GM23338 (cell line): ENCODE measurements around the gene SMAD1. TPM values are rescaled to one million over a fixed set of nuclear protein-coding genes. Genes with fewer than 3 reads are reported as not detected.

ENCODE experiments used
- ATAC-seq: fragments of 200-7000 bp; cut with Tn5 transposase; 3 replicates; pipeline ENCODE4 v1.9.1; 2020
- DNase-seq: peaks from one replicate; pipeline ENCODE4 v3.0.0-alpha.2; 2015; ENCODE audit warnings: low spot score
- H2AFZ ChIP-seq: fragments of 200-600 bp; sonication (generic); 2 replicates; pipeline ENCODE4 v1.8.0; 2016; ENCODE audit warnings: antibody characterized with exemption, mild to moderate bottlenecking, moderate library complexity
- H3F3A ChIP-seq: fragments of 200-600 bp; sonication (generic); replicated peaks from 2 replicates; pipeline ENCODE4 v1.8.0; 2017; ENCODE audit warnings: antibody characterized with exemption, mixed run types, low read depth
- H3K27ac ChIP-seq: fragments of 200-600 bp; sonication (generic); 2 replicates; pipeline ENCODE4 v1.6.1; 2016; ENCODE audit warnings: low read depth
- H3K27me3 ChIP-seq: fragments of 200-600 bp; sonication (generic); 2 replicates; pipeline ENCODE4 v1.8.0; 2016; ENCODE audit warnings: mild to moderate bottlenecking, mixed run types, moderate library complexity; ENCODE audit not compliant: insufficient read depth
- H3K36me3 ChIP-seq: fragments of 200-600 bp; sonication (generic); 2 replicates; pipeline ENCODE4 v1.8.0; 2016; ENCODE audit warnings: mild to moderate bottlenecking; ENCODE audit not compliant: insufficient read depth
- H3K4me1 ChIP-seq: fragments of 200-600 bp; sonication (generic); 2 replicates; pipeline ENCODE4 v1.8.0; 2016; ENCODE audit warnings: mild to moderate bottlenecking, moderate library complexity; ENCODE audit not compliant: insufficient read depth
- H3K4me2 ChIP-seq: fragments of 200-600 bp; sonication (generic); 2 replicates; pipeline ENCODE4 v1.7.1; 2017; ENCODE audit warnings: mixed run types
- H3K4me3 ChIP-seq: fragments of 200-600 bp; sonication (generic); 2 replicates; pipeline ENCODE4 v1.6.1; 2016; ENCODE audit warnings: mixed run types
- H3K79me2 ChIP-seq: fragments of 200-600 bp; sonication (generic); replicated peaks from 2 replicates; pipeline ENCODE4 v1.8.0; 2017; ENCODE audit warnings: mild to moderate bottlenecking; ENCODE audit not compliant: insufficient read depth
- H3K9me2 ChIP-seq: fragments of 200-600 bp; sonication (generic); 2 replicates; pipeline ENCODE4 v1.8.0; 2017; ENCODE audit not compliant: insufficient read depth
- H4K20me1 ChIP-seq: fragments of 200-600 bp; sonication (generic); replicated peaks from 2 replicates; pipeline ENCODE4 v1.8.0; 2017; ENCODE audit warnings: mild to moderate bottlenecking; ENCODE audit not compliant: insufficient read depth
- H3K27ac Mint-ChIP-seq: 2 replicates; pipeline ENCODE4 v1.8.0; 2020; ENCODE audit warnings: inconsistent platforms, mild to moderate bottlenecking, moderate library complexity, mixed read lengths
- H3K27me3 Mint-ChIP-seq: 3 replicates; pipeline ENCODE4 v1.8.0; 2022; ENCODE audit warnings: low read depth, mild to moderate bottlenecking, moderate library complexity, mixed read lengths, inconsistent platforms; ENCODE audit not compliant: insufficient read depth, poor library complexity
- H3K36me3 Mint-ChIP-seq: 3 replicates; pipeline ENCODE4 v1.8.0; 2021; ENCODE audit warnings: low read depth, mild to moderate bottlenecking, inconsistent platforms, moderate library complexity, mixed read lengths
- H3K4me1 Mint-ChIP-seq: 3 replicates; pipeline ENCODE4 v1.8.0; 2020; ENCODE audit warnings: mild to moderate bottlenecking, inconsistent platforms, mixed read lengths
- H3K4me3 Mint-ChIP-seq: 3 replicates; pipeline ENCODE4 v1.8.0; 2021; ENCODE audit warnings: moderate library complexity, mild to moderate bottlenecking, inconsistent platforms, mixed read lengths
- H3K9me3 Mint-ChIP-seq: 3 replicates; pipeline ENCODE4 v1.8.0; 2020; ENCODE audit warnings: moderate library complexity, mild to moderate bottlenecking, inconsistent platforms, mixed read lengths
- CREB1 ChIP-seq: fragments of 250-450 bp; sonication (Bioruptor Pico); IDR thresholded peaks from 2 replicates; pipeline ENCODE4 v1.5.0; 2020; ENCODE audit warnings: low read depth, mild to moderate bottlenecking, moderate library complexity
- NANOG ChIP-seq: IDR thresholded peaks from 2 replicates; pipeline ENCODE4 v1.6.1; 2016; ENCODE audit warnings: antibody characterized with exemption, borderline replicate concordance
- POLR2AphosphoS5 ChIP-seq: IDR thresholded peaks from 2 replicates; pipeline ENCODE4 v1.6.1; 2016; ENCODE audit warnings: antibody characterized with exemption, low read depth
- REST ChIP-seq: IDR thresholded peaks from one replicate; pipeline ENCODE4 v1.6.1; 2018; ENCODE audit warnings: antibody characterized with exemption; ENCODE audit not compliant: unreplicated experiment
- STAT1 ChIP-seq: IDR thresholded peaks from one replicate; pipeline ENCODE4 v1.6.1; 2016; ENCODE audit warnings: antibody characterized with exemption; ENCODE audit not compliant: unreplicated experiment
- ZNF114 ChIP-seq: fragments of 250-450 bp; sonication (Bioruptor Pico); IDR thresholded peaks from 2 replicates; pipeline ENCODE4 v1.5.0; 2020; ENCODE audit warnings: mild to moderate bottlenecking, moderate library complexity
- ZNF331 ChIP-seq: fragments of 250-450 bp; sonication (Bioruptor Pico); IDR thresholded peaks from 2 replicates; pipeline ENCODE4 v1.5.0; 2020; ENCODE audit warnings: low read depth, mild to moderate bottlenecking, moderate library complexity
- ZNF462 ChIP-seq: fragments of 250-450 bp; sonication (Bioruptor Pico); IDR thresholded peaks from 2 replicates; pipeline ENCODE4 v1.5.0; 2020; ENCODE audit warnings: mild to moderate bottlenecking, moderate library complexity
- polyA plus RNA-seq: library from polyadenylated mRNA; unstranded; fragments of >200 nt; fragmentation: Nextera tagmentation; extraction: Ambion mirVana; gene quantifications from 2 replicates; pipeline ENCODE4 v1.2.1, GENCODE V29; 2016
- total RNA-seq: library from RNA; depleted of rRNA; stranded (reverse); fragments of >200 nt; shearing (Covaris generic); gene quantifications from 2 replicates; pipeline ENCODE4 v1.2.3, GENCODE V29; 2014

The SMAD1 gene
- total and polyA plus RNA-seq, 2 experiments from 2014 or later, result 19.8 to 33.6 TPM

GRCh38 chr4:145531859-145532258, 50.2 kb downstream of the SMAD1 start:
- no peaks in the 10 kb centered on the region for H3K27me3 Mint-ChIP-seq
- no peak overlapping the region; the same call in 1 of the 2 replicates for H3K27ac Mint-ChIP-seq
- Histone ChIP-seq H3K4me2 (no peak overlapping the region), H3K9me2 (no peaks in the 10 kb centered on the region), H3F3A (no peaks in the 10 kb centered on the region), H3K4me1 (peaks cover 6% of the 10 kb centered on the region; the same call in 1 of the 2 replicates), H4K20me1 (no peaks in the 10 kb centered on the region), H3K79me2 (peaks cover 10% of the 10 kb centered on the region), H3K27ac (no peak overlapping the region), H2AFZ (no peak overlapping the region), H3K27me3 (no peaks in the 10 kb centered on the region), H3K36me3 (no peaks in the 10 kb centered on the region), H3K4me3 (no peak overlapping the region)
- H3K36me3 Mint-ChIP-seq, result 0 out of 3 replicates have a peak, but pooled peaks cover 2% of the 10 kb centered on the region
- ATAC-seq (no peak), DNase-seq (no peak)
- no peak overlapping the region for H3K4me3 Mint-ChIP-seq
- H3K9me3 Mint-ChIP-seq, result no peaks in the 10 kb centered on the region
- H3K4me1 Mint-ChIP-seq, result peaks cover 16% of the 10 kb centered on the region; the same call in 2 of the 3 replicates
- TF ChIP-seq ZNF114, result no peak
- no peak for TF ChIP-seq STAT1
- no peak for TF ChIP-seq ZNF462 (CRISPR knock-in tag)
- TF ChIP-seq ZNF331 (CRISPR knock-in tag), result no peak
- no peak for TF ChIP-seq NANOG
- TF ChIP-seq REST, result no peak
- TF ChIP-seq CREB1 (CRISPR knock-in tag), result no peak
- TF ChIP-seq POLR2AphosphoS5, result no peak
